ENCODE measurements around the gene TEX26.

TEX26 gene

DNA sequence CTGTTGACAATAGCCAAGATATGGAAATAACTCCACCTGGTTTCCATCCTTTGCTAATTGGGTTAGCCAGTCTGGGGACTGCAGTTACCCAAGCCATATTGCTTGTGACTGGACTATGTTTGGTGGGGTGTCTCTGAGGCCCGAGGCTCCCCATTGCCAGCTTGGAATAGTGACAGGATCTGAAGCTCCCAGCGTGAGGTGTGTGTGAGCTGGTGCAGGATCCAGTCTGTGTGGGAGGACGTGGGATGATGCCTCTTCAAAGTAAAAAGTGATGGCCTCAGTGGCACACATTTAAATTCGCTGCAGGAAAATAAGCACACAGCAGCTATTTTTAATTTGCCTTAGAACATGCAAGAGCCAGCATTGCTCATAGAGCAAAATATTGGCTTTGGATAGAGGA is 75.0 kb downstream of the TEX26 start:
- TF ChIP-seq POLR2AphosphoS5 (IDR thresholded peaks at IDR 0.05; ENCODE audit: borderline replicate concordance, low read depth, low read length) (peak; percentile 31; the same call in 1 of the 2 replicates), EZH2 (IDR thresholded peaks at IDR 0.05) (no peak)
- Histone ChIP-seq H3K4me3 (no peak overlapping the region), H3K9me3 (ENCODE audit: low read depth, low read length) (no peaks in the 10 kb centered on the region), H3K27ac (no peak overlapping the region), H3K9ac (ENCODE audit: insufficient read length) (no peak overlapping the region), H3K36me3 (ENCODE audit: insufficient read depth, low read length) (peaks cover 74% of the 10 kb centered on the region)
- no peak for DNase-seq (ENCODE audit: low read depth, low spot score)

DNA sequence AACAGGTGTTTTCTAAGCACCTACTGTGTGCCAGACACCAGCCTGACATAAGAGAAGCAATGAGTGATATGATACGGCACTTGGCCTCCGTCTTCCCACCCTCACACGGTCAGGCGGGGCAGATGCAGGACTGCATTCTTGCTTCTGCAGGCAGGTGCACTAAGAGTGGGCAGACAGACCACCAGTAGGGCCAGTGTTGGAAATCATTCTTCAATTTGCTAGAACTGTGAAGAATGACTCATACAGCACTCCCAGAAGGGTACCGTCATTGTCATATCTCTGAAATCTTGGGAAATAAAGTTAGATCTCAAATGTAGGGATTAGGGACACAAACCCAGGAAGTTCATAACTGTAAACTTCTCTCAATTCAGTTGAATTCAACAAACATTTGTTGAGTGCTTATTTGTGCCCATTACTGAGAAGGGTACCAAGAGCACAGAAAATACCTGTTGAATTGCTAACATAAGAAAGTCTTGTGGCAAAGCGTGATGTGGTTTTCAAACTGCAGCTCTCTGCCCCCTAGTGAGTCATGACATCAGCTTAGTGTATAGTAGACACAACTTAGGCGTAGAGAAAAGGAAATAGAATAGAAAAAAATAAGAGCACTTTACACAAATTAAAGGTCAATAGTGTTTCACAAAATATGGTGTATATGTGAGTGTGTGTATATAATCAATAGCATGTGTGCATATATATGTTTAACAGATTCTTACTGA is 76.1 kb downstream of the TEX26 start:
- Histone ChIP-seq H3K36me3 (ENCODE audit: insufficient read depth, low read length) (peaks cover 82% of the 10 kb centered on the region), H3K9me3 (ENCODE audit: low read depth, low read length) (no peaks in the 10 kb centered on the region), H3K4me3 (no peak overlapping the region), H3K9ac (ENCODE audit: insufficient read length) (no peak overlapping the region), H3K27ac (peak overlapping the region; percentile 51)
- no peak for TF ChIP-seq EZH2 (IDR thresholded peaks at IDR 0.05)
- TF ChIP-seq FOXP2 (optimal IDR thresholded peaks at IDR 0.05; ENCODE audit: control extremely low read depth, extremely low read length, insufficient read depth): no peak
- no peak; the same call in 1 of the 2 replicates for TF ChIP-seq POLR2AphosphoS5 (IDR thresholded peaks at IDR 0.05; ENCODE audit: borderline replicate concordance, low read depth, low read length)
- DNase-seq (ENCODE audit: low read depth, low spot score): no peak

DNA sequence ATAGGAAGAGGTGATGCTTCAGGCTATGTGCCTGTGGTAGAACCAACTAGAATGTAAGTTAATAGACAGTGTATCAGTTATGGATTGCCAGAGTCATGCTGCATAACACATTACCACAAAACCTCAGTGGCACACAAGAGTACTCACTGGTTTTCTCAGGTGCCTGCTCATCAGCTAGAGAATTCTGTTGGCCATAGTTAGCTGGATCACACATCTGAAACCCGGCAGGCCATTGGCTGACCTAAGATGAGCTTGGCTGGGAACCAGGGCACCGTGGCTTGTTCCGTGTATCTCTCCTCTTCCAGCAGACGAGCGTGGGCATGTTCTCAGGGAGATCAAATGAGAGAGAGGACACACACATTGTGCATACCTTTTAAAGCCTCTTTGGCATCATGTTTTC is 76.7 kb downstream of the TEX26 start:
- Histone ChIP-seq H3K9me3 (ENCODE audit: low read depth, low read length) (no peaks in the 10 kb centered on the region), H3K27ac (peak overlapping the region; percentile 51), H3K4me3 (no peak overlapping the region), H3K9ac (ENCODE audit: insufficient read length) (no peak overlapping the region), H3K36me3 (ENCODE audit: insufficient read depth, low read length) (peaks cover 88% of the 10 kb centered on the region)
- no peak; the same call in 1 of the 2 replicates for TF ChIP-seq POLR2AphosphoS5 (IDR thresholded peaks at IDR 0.05; ENCODE audit: borderline replicate concordance, low read depth, low read length)
- no peak for TF ChIP-seq EZH2 (IDR thresholded peaks at IDR 0.05)
- TF ChIP-seq FOXP2 (optimal IDR thresholded peaks at IDR 0.05; ENCODE audit: control extremely low read depth, extremely low read length, insufficient read depth): no peak
- DNase-seq (ENCODE audit: low read depth, low spot score): no peak

DNA sequence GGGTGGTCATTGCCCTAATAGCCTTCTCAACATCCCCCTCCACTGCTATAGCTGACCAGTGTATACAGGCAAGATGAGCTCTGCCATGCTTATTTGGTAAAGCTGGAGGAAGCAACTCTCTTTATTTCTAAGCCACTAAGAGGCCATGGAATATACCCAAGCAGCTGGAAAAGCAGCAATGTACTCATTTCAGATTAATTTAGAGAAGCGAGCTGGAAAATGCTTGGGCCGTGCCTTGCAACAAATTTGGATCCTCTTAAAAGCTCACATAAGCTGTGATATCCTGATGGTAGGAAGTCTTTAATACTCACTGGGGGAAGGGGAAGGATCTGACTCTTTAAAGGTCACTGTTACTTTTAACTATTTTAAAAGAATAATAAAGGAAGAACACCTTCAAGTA is 77.8 kb downstream of the TEX26 start:
- no peak for DNase-seq (ENCODE audit: low read depth, low spot score)
- TF ChIP-seq POLR2AphosphoS5 (IDR thresholded peaks at IDR 0.05; ENCODE audit: borderline replicate concordance, low read depth, low read length) (no peak), FOXP2 (optimal IDR thresholded peaks at IDR 0.05; ENCODE audit: control extremely low read depth, extremely low read length, insufficient read depth) (no peak), EZH2 (IDR thresholded peaks at IDR 0.05) (no peak)

DNA sequence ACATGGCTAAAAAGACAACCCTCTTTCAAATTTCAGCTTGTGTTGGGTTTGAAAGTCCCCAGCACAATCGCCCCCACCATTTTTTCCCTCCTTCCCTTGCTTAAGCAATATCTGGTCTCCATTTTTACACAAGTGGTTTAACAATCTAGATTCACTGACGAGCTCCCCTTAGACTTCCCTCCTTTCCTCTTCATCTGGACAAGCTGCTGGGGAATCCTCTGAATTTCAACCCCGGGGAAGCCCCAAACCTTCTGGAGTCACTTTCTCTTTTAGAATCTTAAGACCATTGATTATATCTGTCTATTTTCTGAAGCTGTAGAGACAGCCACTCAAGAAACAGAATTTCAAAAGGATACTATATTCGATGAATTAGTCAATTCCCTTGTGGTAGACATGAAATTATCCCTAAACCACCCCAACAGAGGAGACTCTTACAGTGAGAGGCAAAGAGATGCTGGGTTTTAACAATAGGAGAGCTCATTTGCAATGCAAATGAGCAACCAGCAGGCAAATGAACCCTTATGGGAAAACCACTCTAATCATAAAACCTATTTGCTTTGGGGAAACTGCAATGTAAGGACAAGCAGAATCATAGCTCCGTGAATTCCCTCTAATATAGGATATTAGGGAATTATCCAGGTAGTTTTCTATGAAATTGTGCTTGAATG is 78.9 kb downstream of the TEX26 start:
- Histone ChIP-seq H3K4me3 (peak overlapping the region; percentile 55), H3K9me3 (ENCODE audit: low read depth, low read length) (no peaks in the 10 kb centered on the region), H3K36me3 (ENCODE audit: insufficient read depth, low read length) (peaks cover 75% of the 10 kb centered on the region), H3K9ac (ENCODE audit: insufficient read length) (peak overlapping the region; percentile 27), H3K27ac (peak overlapping the region; percentile 90)
- TF ChIP-seq POLR2AphosphoS5 (IDR thresholded peaks at IDR 0.05; ENCODE audit: borderline replicate concordance, low read depth, low read length) (peak; percentile 23; the same call in 1 of the 2 replicates), EZH2 (IDR thresholded peaks at IDR 0.05) (no peak)
- DNase-seq (ENCODE audit: low read depth, low spot score): peak; percentile 80

More for the DNA sequence above, 77.8 kb downstream of the TEX26 start:
- no peaks in the 10 kb centered on the region for H3K9me3 ChIP-seq (ENCODE audit: low read depth, low read length)
- H3K9ac ChIP-seq (ENCODE audit: insufficient read length): no peak overlapping the region
- peaks cover 84% of the 10 kb centered on the region for H3K36me3 ChIP-seq (ENCODE audit: insufficient read depth, low read length)
- peak overlapping the region; percentile 90; the same call in 1 of the 2 replicates for H3K27ac ChIP-seq
- 0 out of 2 replicates have a peak overlapping the region, but pooled peaks have one; percentile 6 for H3K4me3 ChIP-seq

DNA sequence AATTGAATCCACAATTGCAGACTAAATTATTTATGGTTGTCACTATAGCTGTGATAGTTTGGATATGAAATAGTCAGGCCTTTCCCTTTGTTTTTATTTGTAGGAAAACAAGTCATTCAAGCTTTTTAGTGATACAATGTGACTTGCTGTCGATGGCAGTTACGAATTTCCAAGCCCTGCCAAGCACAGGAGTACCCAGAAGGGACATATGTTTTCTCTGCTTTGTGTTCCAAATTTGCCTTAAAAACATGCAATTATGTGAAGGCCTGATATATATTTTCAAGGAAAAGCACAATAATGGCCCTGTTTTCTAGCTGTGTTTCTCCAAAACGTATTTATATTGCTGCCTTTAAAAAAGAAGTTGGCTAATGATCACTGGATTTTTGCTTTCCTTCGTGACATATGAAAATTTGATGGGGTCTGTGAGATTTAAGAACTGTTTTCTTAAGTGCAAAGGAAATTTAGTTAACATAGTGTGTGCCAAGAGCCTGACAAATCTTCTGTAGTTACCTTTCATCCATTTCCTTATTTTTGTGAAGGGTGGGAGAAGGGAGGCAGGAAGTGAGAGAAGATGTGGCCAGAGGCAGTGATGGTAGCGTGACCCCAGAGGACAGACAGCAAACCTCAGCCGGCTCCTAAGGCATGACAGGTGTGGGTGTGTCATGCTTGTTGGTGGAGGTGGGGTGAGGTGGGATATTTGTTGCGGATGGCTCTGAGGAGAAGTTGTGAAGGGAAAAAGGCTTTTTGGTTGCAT is 79.6 kb downstream of the TEX26 start:
- peaks cover 67% of the 10 kb centered on the region for H3K36me3 ChIP-seq (ENCODE audit: insufficient read depth, low read length)
- TF ChIP-seq FOXP2 (optimal IDR thresholded peaks at IDR 0.05; ENCODE audit: control extremely low read depth, extremely low read length, insufficient read depth): no peak
- no peak; the same call in 1 of the 2 replicates for TF ChIP-seq POLR2AphosphoS5 (IDR thresholded peaks at IDR 0.05; ENCODE audit: borderline replicate concordance, low read depth, low read length)
- TF ChIP-seq EZH2 (IDR thresholded peaks at IDR 0.05): no peak
- H3K9me3 ChIP-seq (ENCODE audit: low read depth, low read length): no peaks in the 10 kb centered on the region; the same call in 1 of the 2 replicates
- H3K27ac ChIP-seq: peak overlapping the region; percentile 90
- DNase-seq (ENCODE audit: low read depth, low spot score): no peak
- peak overlapping the region; percentile 55 for H3K4me3 ChIP-seq
- peak overlapping the region; percentile 96 for H3K9ac ChIP-seq (ENCODE audit: insufficient read length)

DNA sequence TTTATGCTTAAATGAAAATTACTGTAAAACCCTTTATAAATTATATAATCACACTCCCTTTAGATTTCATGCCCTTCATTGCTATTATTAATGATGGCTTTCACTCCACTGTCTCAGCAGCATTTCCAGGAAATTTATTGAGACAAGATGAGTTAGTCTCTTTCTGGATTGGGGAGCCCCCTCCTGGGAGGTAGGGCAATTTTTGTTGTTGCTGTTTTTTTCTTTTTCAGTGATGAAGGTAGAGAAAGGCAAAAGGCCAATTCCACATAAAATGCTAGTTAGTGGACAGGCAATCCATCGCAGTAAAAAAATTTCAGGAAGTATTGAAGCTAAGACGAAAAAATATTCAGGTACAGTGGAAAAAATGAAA is 80.2 kb downstream of the TEX26 start:
- peaks cover 62% of the 10 kb centered on the region for H3K36me3 ChIP-seq (ENCODE audit: insufficient read depth, low read length)
- H3K9ac ChIP-seq (ENCODE audit: insufficient read length): peak overlapping the region; percentile 96
- no peak for TF ChIP-seq FOXP2 (optimal IDR thresholded peaks at IDR 0.05; ENCODE audit: control extremely low read depth, extremely low read length, insufficient read depth)
- TF ChIP-seq EZH2 (IDR thresholded peaks at IDR 0.05): no peak
- TF ChIP-seq POLR2AphosphoS5 (IDR thresholded peaks at IDR 0.05; ENCODE audit: borderline replicate concordance, low read depth, low read length): no peak; the same call in 1 of the 2 replicates
- peak overlapping the region; percentile 55 for H3K4me3 ChIP-seq
- H3K9me3 ChIP-seq (ENCODE audit: low read depth, low read length): no peaks in the 10 kb centered on the region; the same call in 1 of the 2 replicates
- DNase-seq (ENCODE audit: low read depth, low spot score): no peak
- peak overlapping the region; percentile 90 for H3K27ac ChIP-seq

DNA sequence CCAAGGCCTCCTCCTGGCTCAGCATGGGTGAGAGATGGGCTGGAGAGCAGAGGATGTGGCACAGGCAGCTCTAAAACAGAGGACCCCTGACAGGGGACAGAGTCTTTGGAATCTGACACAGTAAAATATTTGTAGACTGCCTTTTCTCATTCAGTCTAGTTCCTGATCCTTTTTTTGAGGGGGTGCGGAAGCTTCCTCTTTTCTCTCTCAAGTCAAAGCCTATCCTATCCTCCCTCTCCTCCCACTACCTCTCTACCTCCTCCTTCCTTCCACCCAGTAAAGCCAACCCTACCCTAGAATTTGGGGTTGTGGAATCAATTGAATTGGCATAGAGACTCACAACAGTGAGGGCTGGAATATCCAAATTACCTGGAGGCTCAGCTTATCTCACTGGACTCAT is 82.0 kb downstream of the TEX26 start:
- Histone ChIP-seq H3K27ac (peak overlapping the region; percentile 100), H3K9me3 (ENCODE audit: low read depth, low read length) (no peaks in the 10 kb centered on the region; the same call in 1 of the 2 replicates)
- TF ChIP-seq FOXP2 (optimal IDR thresholded peaks at IDR 0.05; ENCODE audit: control extremely low read depth, extremely low read length, insufficient read depth) (no peak), EZH2 (IDR thresholded peaks at IDR 0.05) (no peak), POLR2AphosphoS5 (IDR thresholded peaks at IDR 0.05; ENCODE audit: borderline replicate concordance, low read depth, low read length) (peak; percentile 1; the same call in 1 of the 2 replicates)

More for the DNA sequence above, 82.0 kb downstream of the TEX26 start:
- Histone ChIP-seq H3K9ac (ENCODE audit: insufficient read length) (peak overlapping the region; percentile 96), H3K36me3 (ENCODE audit: insufficient read depth, low read length) (peaks cover 43% of the 10 kb centered on the region), H3K4me3 (peak overlapping the region; percentile 82)
- DNase-seq (ENCODE audit: low read depth, low spot score): no peak
